ENCODE measurements around the gene LYPD6. TPM values are rescaled to one million over a fixed set of nuclear protein-coding genes. Genes with fewer than 3 reads are reported as not detected.
"Not testable (repeated sequence)": the region's sequence is repeated elsewhere in the genome, so short reads cannot be mapped to it uniquely, and the experiment has no call there.

LYPD6 gene
- total RNA-seq, 4 donors from 2014 or later, result 0.57 to 1.2 (median 0.80) TPM

DNA sequence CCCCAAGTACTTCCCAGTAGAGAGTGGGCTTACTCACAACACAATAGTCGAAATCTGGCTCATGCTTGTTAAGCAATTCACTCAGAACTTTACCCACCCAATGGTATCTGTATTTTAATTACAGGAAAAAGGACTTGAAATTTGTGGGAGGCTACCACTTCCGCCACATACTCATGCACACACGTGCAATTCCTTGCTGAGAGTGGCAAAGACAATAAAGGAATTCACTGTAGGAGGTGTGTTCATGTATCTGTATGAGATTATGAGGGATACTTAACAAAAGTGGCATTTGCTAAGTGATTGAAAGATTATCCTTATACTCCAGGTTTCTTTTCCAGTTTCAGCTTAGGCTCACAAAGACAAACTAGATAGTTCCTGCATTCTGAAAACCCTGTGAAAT, 14.9 kb upstream of the LYPD6 start:
- Histone ChIP-seq H3K27ac (no peak overlapping the region), H3K9me3 (peaks cover 0 to 4% (median 0%) of the 10 kb centered on the region in 3 donors), H3K27me3 (peaks cover 0 to 25% (median 0%) of the 10 kb centered on the region in 4 donors), H3K4me3 (no peak overlapping the region), H3K36me3 (no peaks in the 10 kb centered on the region), H3K4me1 (peaks cover 0 to 19% (median 4%) of the 10 kb centered on the region in 3 donors)
- 68 to 70% methylated on average over 3 of the region's 3 CpGs for WGBS, 2 donors
- DNase-seq, result no peak
- no peak for TF ChIP-seq POLR2A (IDR thresholded peaks at IDR 0.05)
- no peak for TF ChIP-seq CTCF (IDR thresholded peaks at IDR 0.05)
- intact Hi-C loops (cut with DNase I), result no loop called here

DNA sequence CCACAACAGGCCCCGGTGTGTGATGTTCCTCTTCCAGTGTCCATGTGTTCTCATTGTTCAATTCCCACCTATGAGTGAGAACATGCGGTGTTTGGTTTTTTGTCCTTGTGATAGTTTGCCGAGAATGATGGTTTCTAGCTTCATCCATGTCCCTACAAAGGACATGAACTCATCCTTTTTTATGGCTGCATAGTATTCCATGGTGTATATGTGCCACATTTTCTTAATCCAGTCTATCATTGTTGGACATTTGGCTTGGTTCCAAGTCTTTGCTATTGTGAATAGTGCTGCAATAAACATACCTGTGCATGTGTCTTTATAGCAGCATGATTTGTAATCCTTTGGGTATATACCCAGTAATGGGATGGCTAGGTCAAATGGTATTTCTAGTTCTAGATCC, 11.8 kb upstream of the LYPD6 start:
- H3K36me3 ChIP-seq; H3K4me1 ChIP-seq; intact Hi-C loops (cut with DNase I); H3K4me3 ChIP-seq; DNase-seq; H3K27ac ChIP-seq; H3K9me3 ChIP-seq: not testable (repeated sequence)
- 89 to 90% methylated on average over 3 of the region's 3 CpGs for WGBS, 2 donors
- peaks cover 0 to 26% (median 0%) of the 10 kb centered on the region in 4 donors for H3K27me3 ChIP-seq

GRCh38 chr2:149320362-149320761, 10.0 kb upstream of the LYPD6 start:
- Histone ChIP-seq H3K9me3 (peaks cover 0 to 6% (median 0%) of the 10 kb centered on the region in 3 donors), H3K27me3 (peaks cover 0 to 24% (median 0%) of the 10 kb centered on the region in 4 donors), H3K27ac (no peak overlapping the region), H3K36me3 (no peaks in the 10 kb centered on the region), H3K4me3 (no peak overlapping the region), H3K4me1 (no peaks in the 10 kb centered on the region)
- intact Hi-C loops (cut with DNase I), result no loop called here
- no peak for DNase-seq
- 79% methylated on average over 12 of the region's 36 CpGs; no CpG with 5 or more reads in 1 of the 2 donors for WGBS, 2 donors
- no peak for TF ChIP-seq CTCF (IDR thresholded peaks at IDR 0.05)
- no peak for TF ChIP-seq POLR2A (IDR thresholded peaks at IDR 0.05)

GRCh38 chr2:149329068-149329467, 1.3 kb upstream of the LYPD6 start:
- peaks cover 0 to 38% (median 0%) of the 10 kb centered on the region in 4 donors for H3K27me3 ChIP-seq
- TF ChIP-seq CTCF (IDR thresholded peaks at IDR 0.05), result peak in 3 of 6 experiments; percentile 21 to 47 (median 34)
- no peak for TF ChIP-seq POLR2A (IDR thresholded peaks at IDR 0.05)
- no peak overlapping the region for H3K27ac ChIP-seq
- WGBS, 2 donors, result 10 to 35% methylated on average over 8 of the region's 8 CpGs
- H3K36me3 ChIP-seq, result no peaks in the 10 kb centered on the region
- intact Hi-C loops (cut with DNase I), result no loop called here
- peak overlapping the region in 3 of 4 donors; percentile 57 to 79 (median 70) for H3K4me3 ChIP-seq
- DNase-seq, result no peak
- peaks cover 11 to 23% (median 14%) of the 10 kb centered on the region in 3 donors for H3K4me1 ChIP-seq
- H3K9me3 ChIP-seq, result no peaks in the 10 kb centered on the region

GRCh38 chr2:149329489-149330126, 779 bp upstream of the LYPD6 start:
- TF ChIP-seq POLR2A (IDR thresholded peaks at IDR 0.05) (no peak), CTCF (IDR thresholded peaks at IDR 0.05) (no peak)
- intact Hi-C loops (cut with DNase I), result no loop called here
- no peak for DNase-seq
- peaks cover 0 to 41% (median 0%) of the 10 kb centered on the region in 4 donors for H3K27me3 ChIP-seq
- no peaks in the 10 kb centered on the region for H3K36me3 ChIP-seq
- H3K27ac ChIP-seq, result peak overlapping the region; percentile 10 to 62 (median 36)
- H3K4me3 ChIP-seq, result peak overlapping the region; percentile 43 to 79 (median 64)
- 16% methylated on average over 19 to 22 of the region's 32 CpGs for WGBS, 2 donors
- no peaks in the 10 kb centered on the region for H3K9me3 ChIP-seq
- peaks cover 11 to 23% (median 14%) of the 10 kb centered on the region in 3 donors for H3K4me1 ChIP-seq
